LNCaP clone FGC (cell line): ENCODE measurements around the gene C16orf95.

Experiments
- DNase-seq: peaks from one replicate; pipeline ENCODE4 v3.0.0-alpha.2; 2011; ENCODE audit warnings: low read depth
- H3K4me3 ChIP-seq: 2 replicates; pipeline ENCODE4 v1.5.1; 2011; ENCODE audit warnings: mild to moderate bottlenecking, low read depth, low read length, control low read depth
- CTCF ChIP-seq: IDR thresholded peaks from 2 replicates; pipeline ENCODE4 v1.5.1; 2012; ENCODE audit warnings: mild to moderate bottlenecking; ENCODE audit not compliant: control insufficient read depth, insufficient read depth; ENCODE audit errors: extremely low read depth

C16orf95 gene

GRCh38 chr16:87314990-87315420 lies 2.2 kb downstream of the C16orf95 start:
- no peak for DNase-seq
- H3K4me3 ChIP-seq = no peak overlapping the region
- TF ChIP-seq CTCF = no peak

DNA sequence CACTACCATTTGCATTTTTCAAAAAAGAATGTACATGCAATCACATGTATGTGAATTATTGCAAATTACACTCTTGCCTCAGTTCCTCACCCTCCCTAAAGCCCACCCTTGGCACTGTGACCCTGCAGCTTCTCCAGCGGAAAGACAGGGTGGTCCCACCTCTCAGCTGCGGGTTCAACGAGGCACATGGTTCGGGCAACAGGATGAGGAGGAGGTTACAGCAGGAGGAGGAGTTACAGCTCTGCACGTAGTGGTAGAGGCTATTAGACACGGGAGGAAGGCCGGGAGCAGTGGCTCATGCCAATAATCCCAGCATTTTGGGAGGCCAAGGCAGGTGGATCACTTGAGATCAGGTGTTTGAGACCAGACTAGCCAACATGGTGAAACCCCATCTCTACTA lies 5.2 kb downstream of the C16orf95 start:
- DNase-seq = no peak
- no peak for TF ChIP-seq CTCF
- no peak overlapping the region for H3K4me3 ChIP-seq

- no peak overlapping the region for H3K4me3 ChIP-seq
- TF ChIP-seq CTCF = no peak
- no peak for DNase-seq
Observed at GRCh38 chr16:87311387-87311786, 5.8 kb downstream of the C16orf95 start.

- no peak for DNase-seq
- no peak overlapping the region for H3K4me3 ChIP-seq
- TF ChIP-seq CTCF = no peak
Observed at GRCh38 chr16:87310610-87311009, 6.6 kb downstream of the C16orf95 start.

- DNase-seq = no peak
- no peak for TF ChIP-seq CTCF
- no peak overlapping the region for H3K4me3 ChIP-seq
Observed at GRCh38 chr16:87309620-87310525, 7.3 kb downstream of the C16orf95 start.

DNA sequence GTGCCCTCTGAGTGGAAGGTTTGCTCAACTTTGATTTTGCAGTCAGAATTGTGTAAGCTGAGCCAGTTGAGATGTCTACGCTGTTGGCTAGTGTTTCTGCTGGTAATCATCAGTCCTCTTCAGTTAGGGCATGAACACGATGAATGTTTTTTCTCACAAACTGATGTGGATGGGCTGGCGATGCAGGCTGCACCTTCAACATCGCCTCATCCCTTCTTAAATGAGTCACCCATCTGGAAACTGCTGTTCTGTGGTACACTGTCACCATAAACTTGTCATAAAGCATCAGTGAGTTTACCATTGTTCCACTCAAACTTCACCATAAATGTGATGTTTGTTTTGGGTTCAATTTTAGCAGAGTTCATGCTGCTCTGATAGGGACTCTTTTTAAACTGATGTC lies 8.4 kb downstream of the C16orf95 start:
- no peak for TF ChIP-seq CTCF
- no peak for DNase-seq
- H3K4me3 ChIP-seq = no peak overlapping the region

- no peak for TF ChIP-seq CTCF
- no peak for DNase-seq
- H3K4me3 ChIP-seq = no peak overlapping the region
Observed at GRCh38 chr16:87306516-87306915, 10.7 kb downstream of the C16orf95 start.
